Esophagus muscularis mucosa (tissue), 4 donors: ENCODE data around the gene DNAH17. TPM values are rescaled to one million over a fixed set of nuclear protein-coding genes. Genes with fewer than 3 reads are reported as not detected.

Source experiments
- DNase-seq: peaks from one replicate; pipeline ENCODE4 v3.0.0-alpha.2; 2017; ENCODE audit errors: extremely low spot score
- H3K27ac ChIP-seq, 4 donors: fragments of 200-600 bp; sonication (generic); replicated peaks in 1 of 4; 1 replicate in 3 of 4; 2 replicates in 1 of 4; pipeline ENCODE4 v1.5.1; 2016 to 2019; ENCODE audit warnings: mild to moderate bottlenecking in 1 of 4
- H3K27me3 ChIP-seq, 4 donors: fragments of 200-600 bp; sonication (generic); one replicate each; pipeline versions ENCODE4 v1.5.1 to v1.6.0; 2016 to 2019
- H3K36me3 ChIP-seq, 4 donors: fragments of 200-600 bp; sonication (generic); one replicate each; pipeline ENCODE4 v1.5.1; 2016 to 2019
- H3K4me1 ChIP-seq, 4 donors: fragments of 200-600 bp; sonication (generic); one replicate each; pipeline ENCODE4 v1.5.1; 2016 to 2019
- H3K4me3 ChIP-seq, 4 donors: fragments of 200-600 bp; sonication (generic); 1 replicate in 2 of 4; 2 replicates in 2 of 4; pipeline ENCODE4 v1.5.1; 2016 to 2019; ENCODE audit warnings: mild to moderate bottlenecking in 4 of 4, moderate library complexity in 1 of 4
- H3K9me3 ChIP-seq, 4 donors: fragments of 200-600 bp; sonication (generic); 1 replicate in 3 of 4; 2 replicates in 1 of 4; pipeline ENCODE4 v1.5.1; 2016 to 2019
- EP300 ChIP-seq: sonication (generic); formaldehyde crosslinking; IDR thresholded peaks from one replicate; pipeline ENCODE4 v1.6.1; 2017; ENCODE audit warnings: antibody characterized with exemption
- POLR2A ChIP-seq: fragments of 450-650 bp; IDR thresholded peaks from one replicate; pipeline ENCODE4 v1.6.1; 2017; ENCODE audit warnings: antibody characterized with exemption, moderate library complexity, mild to moderate bottlenecking, low read depth
- POLR2AphosphoS5 ChIP-seq, 2 donors: sonication (generic); formaldehyde crosslinking; IDR thresholded peaks; one replicate each; pipeline ENCODE4 v1.6.1; 2017; ENCODE audit warnings: antibody characterized with exemption in 2 of 2
- WGBS: methylation state at CpG from one replicate; pipeline ENCODE4 v1.1.5; 2018; 5-methylcytosine and 5-hydroxymethylcytosine counted together
- intact Hi-C: fragments of 100-400 bp; cut with DNase I; formaldehyde crosslinking; loops from one replicate; pipeline ENCODE4 v1.15.1; 2023
- total RNA-seq, 4 donors: library from RNA; depleted of rRNA; stranded (reverse); fragments of >200 nt; gene quantifications; one replicate each; pipeline versions ENCODE4 v1.1.0 to v1.2.1, GENCODE V29; 2016
- TF ChIP-seq, protein P1 (sequence below), 3 experiments: fragments of 200-600 bp in 2 of 3; fragments of 450-650 bp in 1 of 3; sonication (generic) in 2 of 3; IDR thresholded peaks; one replicate each; pipeline ENCODE4 v1.5.1; 2017 to 2019; ENCODE audit warnings: antibody characterized with exemption in 3 of 3, mild to moderate bottlenecking in 2 of 3, moderate library complexity in 1 of 3

Gene DNAH17
- total RNA-seq, 4 donors from 2014 or later = not detected

DNA sequence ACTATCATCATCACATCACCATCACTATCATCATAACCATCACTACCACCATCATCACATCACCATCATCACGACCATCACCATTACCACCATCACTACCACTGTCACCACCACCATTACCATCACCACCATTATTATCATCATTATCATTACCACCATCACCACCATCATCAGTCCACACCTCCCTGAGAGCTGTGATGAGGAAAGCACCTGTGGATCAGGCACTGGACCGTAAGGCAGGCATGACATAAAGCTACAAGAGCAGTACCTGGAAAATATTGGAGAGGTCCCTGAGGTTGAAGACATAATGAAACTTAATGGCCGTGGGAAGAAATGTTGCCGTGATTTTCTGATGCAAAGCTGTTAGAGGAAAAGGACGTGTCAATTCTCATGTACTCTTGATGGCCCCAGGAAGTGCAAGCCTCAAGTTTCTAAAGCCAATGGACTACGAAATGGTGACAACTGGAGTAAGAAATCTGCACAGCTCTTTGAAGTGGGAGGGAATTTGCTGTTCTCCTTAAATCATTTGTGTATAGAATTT is 98.4 kb downstream of the DNAH17 start:
- no peak overlapping the region for H3K27ac ChIP-seq
- H3K36me3 ChIP-seq = no peaks in the 10 kb centered on the region
- TF ChIP-seq POLR2AphosphoS5 (IDR thresholded peaks at IDR 0.05) (no peak), POLR2A (no peak), EP300 (no peak)
- TF ChIP-seq, protein P1, sequence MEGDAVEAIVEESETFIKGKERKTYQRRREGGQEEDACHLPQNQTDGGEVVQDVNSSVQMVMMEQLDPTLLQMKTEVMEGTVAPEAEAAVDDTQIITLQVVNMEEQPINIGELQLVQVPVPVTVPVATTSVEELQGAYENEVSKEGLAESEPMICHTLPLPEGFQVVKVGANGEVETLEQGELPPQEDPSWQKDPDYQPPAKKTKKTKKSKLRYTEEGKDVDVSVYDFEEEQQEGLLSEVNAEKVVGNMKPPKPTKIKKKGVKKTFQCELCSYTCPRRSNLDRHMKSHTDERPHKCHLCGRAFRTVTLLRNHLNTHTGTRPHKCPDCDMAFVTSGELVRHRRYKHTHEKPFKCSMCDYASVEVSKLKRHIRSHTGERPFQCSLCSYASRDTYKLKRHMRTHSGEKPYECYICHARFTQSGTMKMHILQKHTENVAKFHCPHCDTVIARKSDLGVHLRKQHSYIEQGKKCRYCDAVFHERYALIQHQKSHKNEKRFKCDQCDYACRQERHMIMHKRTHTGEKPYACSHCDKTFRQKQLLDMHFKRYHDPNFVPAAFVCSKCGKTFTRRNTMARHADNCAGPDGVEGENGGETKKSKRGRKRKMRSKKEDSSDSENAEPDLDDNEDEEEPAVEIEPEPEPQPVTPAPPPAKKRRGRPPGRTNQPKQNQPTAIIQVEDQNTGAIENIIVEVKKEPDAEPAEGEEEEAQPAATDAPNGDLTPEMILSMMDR (IDR thresholded peaks at IDR 0.05) = no peak
- 95% methylated on average over 6 of the region's 6 CpGs for WGBS
- no peak for DNase-seq
- H3K27me3 ChIP-seq = peaks cover 0 to 8% (median 0%) of the 10 kb centered on the region in 4 donors
- no peak overlapping the region for H3K4me3 ChIP-seq
- no peaks in the 10 kb centered on the region for H3K4me1 ChIP-seq
- intact Hi-C loops = no loop called here
- H3K9me3 ChIP-seq = no peaks in the 10 kb centered on the region

GRCh38 chr17:78477913-78478756 is 99.1 kb downstream of the DNAH17 start:
- intact Hi-C loops = no loop called here
- no peaks in the 10 kb centered on the region for H3K9me3 ChIP-seq
- TF ChIP-seq, protein P1 (IDR thresholded peaks at IDR 0.05) = no peak
- no peak for TF ChIP-seq POLR2AphosphoS5 (IDR thresholded peaks at IDR 0.05)
- TF ChIP-seq EP300 = no peak
- no peak for TF ChIP-seq POLR2A
- DNase-seq = no peak
- no peak overlapping the region for H3K27ac ChIP-seq
- H3K4me1 ChIP-seq = no peaks in the 10 kb centered on the region
- no peak overlapping the region for H3K4me3 ChIP-seq
- H3K36me3 ChIP-seq = no peaks in the 10 kb centered on the region
- H3K27me3 ChIP-seq = peaks cover 0 to 9% (median 0%) of the 10 kb centered on the region in 4 donors
- 86% methylated on average over 2 of the region's 2 CpGs for WGBS

- Histone ChIP-seq H3K27ac (no peak overlapping the region), H3K9me3 (no peaks in the 10 kb centered on the region), H3K4me3 (no peak overlapping the region), H3K27me3 (peaks cover 0 to 11% (median 0%) of the 10 kb centered on the region in 4 donors), H3K4me1 (no peaks in the 10 kb centered on the region), H3K36me3 (no peaks in the 10 kb centered on the region)
- intact Hi-C loops = no loop called here
- WGBS = 97% methylated on average over 5 of the region's 5 CpGs
- no peak for DNase-seq
- TF ChIP-seq POLR2A = no peak
- TF ChIP-seq, protein P1 (IDR thresholded peaks at IDR 0.05) = no peak
Measured at GRCh38 chr17:78476973-78477372, 100.2 kb downstream of the DNAH17 start.

- Histone ChIP-seq H3K27ac (no peak overlapping the region), H3K4me1 (no peaks in the 10 kb centered on the region), H3K27me3 (peaks cover 0 to 16% (median 0%) of the 10 kb centered on the region in 4 donors), H3K36me3 (no peaks in the 10 kb centered on the region), H3K9me3 (no peaks in the 10 kb centered on the region), H3K4me3 (no peak overlapping the region)
- DNase-seq = no peak
- WGBS = 80% methylated on average over 21 of the region's 28 CpGs
- TF ChIP-seq EP300 (no peak), POLR2AphosphoS5 (IDR thresholded peaks at IDR 0.05) (no peak), POLR2A (no peak)
- TF ChIP-seq, protein P1 (IDR thresholded peaks at IDR 0.05) = no peak
- intact Hi-C loops = no loop called here
Measured at GRCh38 chr17:78476149-78476548, 101.0 kb downstream of the DNAH17 start.
